Thyroid gland (tissue), 4 donors: ENCODE data around the gene ROBO2.

Experiments
- CTCF ChIP-seq, 6 experiments: fragments of 200-600 bp in 3 of 6; fragments of 450-650 bp in 3 of 6; sonication (generic) in 3 of 6; IDR thresholded peaks; one replicate each; pipeline ENCODE4 v1.5.1; 2016 to 2019; ENCODE audit warnings: antibody characterized with exemption in 6 of 6, mild to moderate bottlenecking in 2 of 6, inconsistent platforms in 1 of 6, moderate library complexity in 1 of 6
- POLR2A ChIP-seq, 2 donors: fragments of 450-650 bp; IDR thresholded peaks; one replicate each; pipeline ENCODE4 v1.6.1; 2017; ENCODE audit warnings: antibody characterized with exemption in 2 of 2, mild to moderate bottlenecking in 2 of 2, moderate library complexity in 1 of 2

DNA sequence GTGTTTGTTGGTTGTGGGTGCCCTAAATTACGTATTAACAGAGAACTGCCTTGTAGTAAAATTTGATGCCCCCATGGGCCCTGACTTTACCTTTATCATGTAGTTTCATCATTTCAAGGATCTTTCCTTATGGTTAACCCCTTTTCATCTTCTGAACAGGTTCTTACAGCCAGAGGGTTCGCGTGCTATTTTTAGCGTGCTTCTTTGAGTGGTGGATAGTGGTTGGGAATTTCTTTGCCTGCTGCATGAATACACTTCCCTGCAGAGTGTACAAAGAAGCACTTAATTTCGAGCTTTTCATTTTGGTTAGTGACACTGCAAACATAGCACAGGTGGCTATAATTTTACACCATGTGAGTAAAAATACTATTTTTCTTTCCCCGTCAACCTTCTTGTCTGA lies 231.8 kb downstream of the ROBO2 start:
- no peak for TF ChIP-seq CTCF (IDR thresholded peaks at IDR 0.05)
- no peak for TF ChIP-seq POLR2A (IDR thresholded peaks at IDR 0.05)
